NCI-H524 (cell line): ENCODE results near the gene APOBEC3G.
"Not testable (repeated sequence)": the region's sequence is repeated elsewhere in the genome, so short reads cannot be mapped to it uniquely, and the experiment has no call there.

Experiments
- DNase-seq, 2 experiments: peaks; one replicate each; lab custom pipeline; 2025; lab: John Stamatoyannopoulos, UW

APOBEC3G gene

DNA sequence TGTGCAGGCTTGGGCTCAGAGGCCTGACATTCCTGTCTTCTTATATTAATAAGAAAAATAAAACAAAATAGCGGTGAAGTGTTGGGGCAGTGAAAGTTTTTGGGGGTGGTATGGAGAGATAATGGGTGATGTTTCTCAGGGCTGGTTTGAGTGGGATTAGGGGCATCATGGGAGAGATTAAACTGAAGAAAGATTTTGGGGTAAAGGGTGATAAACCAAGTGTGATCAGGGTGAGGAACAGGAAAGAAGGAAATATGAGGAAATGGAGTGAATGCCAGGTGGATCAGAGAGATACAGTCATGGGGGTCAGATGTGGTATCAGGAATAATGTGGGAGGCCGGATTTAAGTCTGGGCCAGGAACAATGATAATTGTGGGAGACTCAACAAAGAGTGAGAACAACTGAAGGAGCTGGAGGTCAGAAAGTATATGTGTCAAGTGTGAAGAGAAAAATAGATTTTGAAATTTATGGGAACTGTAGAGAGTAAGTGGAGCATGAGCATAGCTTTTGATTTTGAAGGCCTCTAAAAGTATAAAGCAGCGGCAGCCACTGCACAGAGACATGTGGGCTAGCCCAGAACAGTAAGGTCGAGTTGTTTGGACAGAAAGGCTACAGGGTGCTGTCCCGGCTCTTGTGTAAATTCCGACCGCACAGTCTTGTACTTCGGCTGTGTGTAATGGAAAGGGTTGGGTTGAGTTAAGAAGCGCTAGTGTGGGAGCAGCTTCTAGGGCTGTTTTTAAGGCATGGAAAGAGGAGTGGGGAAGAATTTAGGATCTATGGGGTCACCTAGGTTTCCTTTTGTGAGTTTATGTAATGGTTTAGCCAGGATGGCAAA lies 10.4 kb upstream of the APOBEC3G start:
- DNase-seq = not testable (repeated sequence)

DNA sequence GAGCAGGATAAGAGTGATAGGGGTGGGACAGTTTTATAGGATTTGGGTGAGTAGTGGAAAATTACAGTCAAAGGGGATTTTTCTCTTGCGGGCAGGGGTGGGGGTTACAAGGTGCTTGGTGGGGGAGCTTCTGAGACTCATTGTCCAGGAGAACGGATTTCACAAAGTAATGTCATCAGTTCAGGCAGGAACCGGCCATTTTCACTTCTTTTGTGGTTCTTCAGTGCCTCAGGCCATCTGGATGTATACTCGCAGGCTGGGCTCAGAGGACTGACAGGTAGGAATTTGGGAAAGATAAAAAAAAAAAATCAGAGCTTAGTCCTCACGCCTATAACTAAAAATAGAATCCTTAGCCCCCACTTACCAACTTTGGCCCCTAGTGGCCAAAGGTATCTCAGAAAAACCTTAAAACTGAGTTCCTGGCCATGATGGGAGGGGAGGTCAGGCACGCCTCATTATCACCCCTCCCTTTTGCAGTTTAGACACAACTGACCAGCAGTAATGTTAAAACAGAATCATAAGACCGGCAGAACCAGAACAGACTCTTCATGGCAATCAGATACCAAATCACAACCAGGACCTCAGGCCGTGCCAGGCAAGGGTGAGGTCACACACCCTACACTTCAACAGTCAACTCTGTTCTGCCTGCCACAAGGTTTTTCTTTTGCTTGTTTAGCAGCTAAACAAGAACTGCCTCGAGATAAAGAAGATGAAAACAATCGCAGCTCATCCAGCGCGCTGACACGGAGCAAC lies 8.9 kb upstream of the APOBEC3G start:
- no peak for DNase-seq

DNA sequence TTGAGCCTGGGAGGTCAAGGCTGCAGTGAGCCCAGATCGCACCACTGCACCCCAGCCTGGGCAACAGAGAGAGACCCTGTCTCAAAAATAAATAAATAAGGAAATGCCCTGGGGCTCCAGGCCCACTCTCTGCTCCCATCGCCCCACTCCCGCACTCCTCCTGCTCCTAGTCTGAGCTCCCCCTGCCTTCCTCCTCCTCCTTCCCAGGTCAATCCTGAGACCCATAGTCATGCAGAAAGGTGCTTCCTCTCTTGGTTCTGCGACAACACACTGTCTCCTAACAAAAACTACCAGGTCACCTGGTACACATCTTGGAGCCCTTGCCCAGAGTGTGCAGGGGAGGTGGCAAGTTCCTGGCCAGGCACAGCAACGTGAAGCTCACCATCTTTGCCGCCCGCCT lies 6.9 kb upstream of the APOBEC3G start:
- no peak for DNase-seq

DNA sequence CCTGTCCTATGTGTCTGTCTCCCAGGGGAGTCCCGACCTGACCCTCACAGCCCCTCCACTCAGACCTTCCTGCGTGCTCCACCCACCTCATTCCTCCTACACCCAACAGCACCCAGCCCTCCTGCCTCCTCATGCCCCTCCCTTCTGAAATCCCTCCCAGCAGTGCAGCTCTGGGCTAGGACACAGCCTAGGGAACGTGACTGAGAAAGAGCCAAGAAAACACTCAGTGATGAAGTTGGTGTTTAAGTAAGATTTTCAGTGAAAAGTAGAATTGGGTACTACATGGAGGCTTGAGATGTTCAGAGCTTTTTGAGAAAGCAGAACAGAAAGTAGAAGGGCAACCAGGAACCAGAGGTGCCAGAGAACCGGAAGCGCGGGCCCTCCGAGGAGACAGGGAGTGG lies 4.5 kb upstream of the APOBEC3G start:
- DNase-seq = not testable (repeated sequence)

DNA sequence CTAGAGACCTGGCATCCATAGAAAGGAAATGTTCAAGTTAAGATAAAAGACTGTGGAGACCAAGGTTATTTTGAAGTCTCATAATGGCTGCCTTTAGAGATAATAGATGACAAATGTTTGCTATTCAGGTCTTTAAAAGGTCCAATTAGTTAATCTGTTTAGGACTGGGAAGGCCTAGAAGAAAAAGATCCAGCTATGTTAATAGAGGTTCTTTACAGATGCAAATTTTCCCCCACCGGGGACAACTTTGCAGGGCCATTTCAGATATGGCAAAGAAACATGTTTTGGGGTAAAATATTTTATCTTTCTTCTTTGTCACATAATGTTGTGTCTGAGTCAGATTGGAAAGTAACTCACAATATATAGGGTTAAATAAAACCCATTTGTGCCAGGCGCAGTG lies 3.1 kb upstream of the APOBEC3G start:
- no peak for DNase-seq

DNA sequence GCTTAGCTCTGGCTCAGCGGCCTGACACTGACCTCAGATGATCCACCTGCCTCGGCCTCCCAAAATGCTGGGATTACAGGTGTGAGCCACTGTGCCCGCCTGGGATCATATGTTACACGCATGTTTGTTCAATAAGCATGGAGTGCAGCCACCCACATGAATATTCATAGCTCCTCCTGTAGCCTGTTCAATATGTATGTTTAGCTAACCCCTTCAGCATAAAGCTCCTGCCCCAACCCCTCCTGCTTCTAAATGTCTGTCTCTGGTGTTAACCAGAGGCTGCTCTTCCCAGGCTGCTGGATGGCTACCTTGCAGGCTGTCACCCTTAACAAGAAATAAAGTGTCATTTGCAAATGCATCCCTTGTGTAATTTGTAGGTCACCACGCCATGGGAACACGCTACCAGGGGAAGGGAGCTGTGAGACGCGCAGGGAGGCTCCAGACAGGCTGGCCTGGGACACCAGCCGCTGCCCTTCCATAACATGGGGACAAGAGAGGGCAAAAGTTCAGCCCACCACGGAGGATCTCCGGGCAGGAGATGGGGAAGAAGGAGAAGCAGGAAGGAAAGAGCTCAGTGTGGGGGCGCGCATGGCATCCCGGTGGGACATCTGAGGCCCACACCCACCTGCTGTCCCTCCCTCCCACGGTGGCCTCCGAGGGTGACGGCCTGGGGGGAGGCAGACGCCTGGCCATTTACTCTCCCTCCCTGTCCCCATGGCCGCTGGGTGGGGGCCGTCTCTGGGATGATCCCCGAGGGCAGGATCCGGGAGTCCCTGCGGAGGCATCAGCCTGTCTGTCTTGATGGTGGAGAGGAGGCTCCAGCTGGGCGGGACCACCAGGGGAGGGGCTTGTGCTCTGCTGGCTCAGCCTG lies 685 bp upstream of the APOBEC3G start:
- DNase-seq = not testable (repeated sequence)

DNA sequence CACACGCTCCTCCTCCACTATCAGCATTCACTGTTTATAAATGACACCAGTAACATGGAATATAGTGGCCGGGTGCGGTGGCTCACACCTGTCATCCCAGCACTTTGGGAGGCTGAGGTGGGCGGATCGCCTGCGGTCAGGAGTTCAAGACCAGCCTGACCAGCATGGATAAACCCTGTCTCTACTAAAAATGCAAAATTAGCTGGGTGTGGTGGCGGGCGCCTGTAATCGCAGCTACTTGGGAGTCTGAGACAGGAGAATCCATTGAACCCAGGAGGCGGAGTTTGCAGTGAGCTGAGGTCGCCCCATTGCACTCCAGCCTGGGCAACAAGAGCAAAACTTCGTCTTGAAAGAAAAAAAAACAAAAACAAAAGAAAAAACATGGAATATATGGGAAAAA lies 837 bp downstream of the APOBEC3G start:
- DNase-seq = not testable (repeated sequence)

DNA sequence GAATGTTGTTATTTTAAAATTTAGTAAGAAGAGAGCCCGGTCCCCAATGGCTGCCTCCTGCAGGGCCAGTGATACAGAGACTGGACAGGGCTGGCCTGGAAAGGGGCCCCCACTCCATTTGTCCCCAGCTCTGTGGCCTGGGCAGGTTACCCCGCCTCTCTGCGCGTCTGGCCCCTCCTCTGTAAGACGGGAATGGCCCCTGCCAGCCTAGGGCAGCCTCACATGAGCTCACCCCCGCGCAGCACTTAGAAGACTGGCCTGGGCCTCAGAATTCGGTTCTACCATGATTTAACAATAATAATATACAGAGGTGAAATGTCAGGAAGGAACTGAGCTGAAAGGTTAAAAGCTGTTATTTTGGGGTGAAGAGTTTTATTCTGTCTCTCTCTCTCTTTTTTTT lies 1.3 kb downstream of the APOBEC3G start:
- DNase-seq = no peak

DNA sequence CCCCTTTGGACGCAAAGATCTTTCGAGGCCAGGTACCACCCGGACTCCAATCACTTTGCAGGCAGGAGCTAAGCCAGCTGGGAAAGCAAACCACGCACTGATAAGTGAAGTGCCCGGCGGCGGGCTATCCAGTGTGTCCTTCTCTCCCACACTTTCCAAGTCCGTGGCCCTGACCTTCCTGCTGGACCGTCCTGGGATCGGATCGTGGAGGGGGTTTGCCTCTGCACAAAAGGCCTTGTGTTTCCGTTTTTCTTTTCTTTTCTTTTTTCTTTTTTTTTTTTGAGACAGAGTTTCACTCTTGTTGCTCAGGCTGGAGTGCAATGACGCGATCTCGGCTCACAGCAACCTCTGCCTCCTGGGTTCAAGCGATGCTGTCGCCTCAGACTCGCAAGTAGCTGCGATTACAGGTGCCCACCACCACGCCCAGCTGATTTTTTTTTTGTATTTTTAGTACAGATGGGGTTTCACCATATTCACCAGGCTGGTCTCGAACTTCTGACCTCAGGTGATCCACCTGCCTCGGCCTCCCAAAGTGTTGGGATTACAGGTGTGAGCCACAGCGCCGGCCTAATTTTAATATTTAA lies 2.1 kb downstream of the APOBEC3G start:
- not testable (repeated sequence) for DNase-seq

DNA sequence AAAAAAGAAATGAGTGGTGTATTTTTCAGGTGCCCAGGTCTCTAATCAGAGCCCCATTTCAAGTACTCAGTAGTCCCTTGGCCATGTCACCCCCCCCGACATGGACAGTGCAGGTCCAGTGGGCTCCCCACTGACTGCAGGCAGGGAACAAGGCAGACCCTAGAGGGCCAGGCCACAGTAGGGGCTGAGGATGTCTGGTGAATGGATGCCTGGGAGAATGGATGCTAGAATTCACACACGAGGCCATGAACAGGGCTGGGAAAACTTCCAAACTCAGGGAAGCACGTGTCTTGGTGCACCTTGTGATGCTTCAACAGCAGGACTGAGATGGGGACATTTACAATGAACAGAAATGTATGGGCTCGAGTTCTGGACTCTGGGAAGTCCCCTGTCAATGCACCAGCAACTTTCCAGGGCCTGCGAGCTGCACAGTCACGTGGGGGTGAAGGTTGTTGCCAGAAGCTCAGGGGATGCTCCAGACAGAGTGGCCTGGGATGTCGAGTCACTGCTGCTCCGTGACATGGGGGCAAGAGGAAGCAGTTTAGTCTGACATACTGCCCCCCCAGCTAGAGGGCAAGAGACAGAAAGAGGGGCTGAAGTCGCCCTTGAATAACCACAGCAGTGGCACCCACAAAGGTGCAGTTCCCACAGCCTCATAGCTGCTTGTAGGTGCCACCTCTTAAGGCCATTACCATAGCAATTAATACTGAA lies 3.1 kb downstream of the APOBEC3G start:
- no peak for DNase-seq

DNA sequence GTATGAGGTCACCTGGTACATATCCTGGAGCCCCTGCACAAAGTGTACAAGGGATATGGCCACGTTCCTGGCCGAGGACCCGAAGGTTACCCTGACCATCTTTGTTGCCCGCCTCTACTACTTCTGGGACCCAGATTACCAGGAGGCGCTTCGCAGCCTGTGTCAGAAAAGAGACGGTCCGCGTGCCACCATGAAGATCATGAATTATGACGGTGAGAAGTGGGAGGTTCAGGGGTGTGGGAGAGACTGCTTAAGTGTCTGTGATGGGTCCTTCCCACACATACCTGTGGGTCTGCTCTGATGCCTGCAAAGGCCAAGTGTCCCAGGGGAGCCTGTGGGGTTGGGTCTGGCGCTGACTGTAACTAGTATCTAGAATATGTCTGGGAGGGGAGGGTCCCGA lies 3.9 kb downstream of the APOBEC3G start:
- no peak for DNase-seq

DNA sequence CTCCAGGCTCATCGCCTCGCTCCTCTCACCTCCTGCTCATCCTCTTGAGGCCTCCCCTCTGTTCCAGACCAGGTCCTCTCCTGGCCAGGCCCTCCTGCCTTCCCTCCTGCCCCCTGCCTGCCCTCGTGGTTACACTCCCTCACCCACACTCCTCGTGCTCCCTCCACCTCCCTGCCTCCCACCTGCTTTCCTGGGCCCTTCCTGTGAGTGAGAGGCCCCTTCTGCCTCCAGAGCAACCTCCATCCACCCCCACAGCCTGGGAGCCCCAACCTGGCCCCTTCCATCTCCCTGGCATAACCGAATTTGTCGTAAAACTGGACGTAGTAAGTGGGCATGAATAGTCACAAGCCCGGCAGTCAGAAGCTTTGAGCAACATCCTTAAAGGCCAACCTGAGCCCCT lies 4.5 kb downstream of the APOBEC3G start:
- DNase-seq = no peak

DNA sequence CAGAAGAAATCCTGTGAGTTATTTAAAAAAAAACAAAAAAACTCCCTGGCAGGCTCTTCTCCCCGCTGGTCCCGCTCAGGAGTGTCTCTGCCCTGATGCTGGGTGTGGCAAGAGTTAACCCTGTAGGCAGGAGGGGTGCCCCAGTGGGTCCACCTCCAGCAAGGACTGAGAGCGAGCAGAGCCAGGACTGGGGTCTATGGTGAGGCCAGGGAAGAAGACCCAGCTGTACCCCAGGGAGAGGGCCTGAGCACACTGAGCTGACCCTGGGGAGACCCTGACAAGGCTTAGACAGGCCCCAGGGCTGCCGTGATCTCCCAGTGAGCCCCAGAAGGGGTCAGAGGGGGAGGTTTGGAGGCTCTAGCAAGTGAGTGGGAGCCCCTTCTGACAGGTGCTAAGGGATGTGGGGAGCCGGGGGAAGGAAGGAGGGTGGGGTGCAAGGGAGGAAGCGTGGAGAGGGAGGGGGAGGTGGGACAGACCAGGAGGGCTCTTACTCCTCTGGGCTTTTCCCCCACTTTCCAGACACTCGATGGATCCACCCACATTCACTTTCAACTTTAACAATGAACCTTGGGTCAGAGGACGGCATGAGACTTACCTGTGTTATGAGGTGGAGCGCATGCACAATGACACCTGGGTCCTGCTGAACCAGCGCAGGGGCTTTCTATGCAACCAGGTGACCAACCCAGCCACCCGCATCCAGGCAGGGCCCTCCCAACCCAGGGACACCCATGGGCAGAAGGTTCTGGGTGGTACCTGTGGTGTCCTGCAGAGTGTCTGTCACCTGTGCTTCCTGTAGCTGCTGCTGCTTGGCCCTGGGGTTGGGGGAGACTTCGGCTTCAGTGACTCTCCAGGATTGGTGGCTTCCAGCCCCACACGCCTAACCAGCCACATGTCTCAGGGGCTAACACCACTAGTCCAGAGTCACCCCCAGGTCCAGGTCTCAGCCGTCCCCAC lies 6.4 kb downstream of the APOBEC3G start:
- no peak for DNase-seq

DNA sequence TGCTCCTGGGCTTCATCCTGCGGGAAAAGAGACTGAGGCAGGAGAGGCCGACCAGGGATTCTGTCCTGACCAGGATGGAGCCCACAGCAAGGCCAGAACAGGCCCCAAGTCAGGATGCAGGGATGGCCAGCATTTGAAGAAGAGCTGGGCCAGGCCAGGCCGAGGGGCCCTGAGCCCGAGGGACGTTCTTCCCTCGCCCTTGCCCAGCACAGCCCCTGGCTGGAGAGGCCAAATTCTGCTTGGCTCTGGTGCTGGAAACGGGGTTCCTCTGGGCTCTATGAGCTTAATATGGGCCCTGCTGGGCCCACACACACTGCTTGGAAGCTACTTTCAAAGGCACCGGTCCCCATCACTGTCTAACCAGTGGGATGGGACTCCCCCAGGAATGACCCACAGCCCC lies 7.6 kb downstream of the APOBEC3G start:
- no peak for DNase-seq

DNA sequence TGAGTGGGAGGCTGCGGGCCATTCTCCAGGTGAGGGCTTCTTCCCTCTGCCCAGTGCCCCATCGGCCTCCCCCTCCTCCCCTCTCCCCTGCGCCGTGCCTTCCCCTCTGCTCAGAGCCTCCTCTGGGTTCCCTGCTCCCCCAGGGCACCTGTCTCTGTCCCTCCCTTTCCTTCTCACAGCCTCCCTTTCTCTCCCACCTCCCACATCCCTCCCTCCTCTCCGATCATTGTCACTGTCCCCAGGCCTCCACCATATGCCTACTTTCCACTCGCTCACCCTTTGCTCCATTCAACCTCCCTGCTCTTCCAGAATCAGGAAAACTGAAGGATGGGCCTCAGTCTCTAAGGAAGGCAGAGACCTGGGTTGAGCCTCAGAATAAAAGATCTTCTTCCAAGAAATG lies 10.0 kb downstream of the APOBEC3G start:
- no peak for DNase-seq

DNA sequence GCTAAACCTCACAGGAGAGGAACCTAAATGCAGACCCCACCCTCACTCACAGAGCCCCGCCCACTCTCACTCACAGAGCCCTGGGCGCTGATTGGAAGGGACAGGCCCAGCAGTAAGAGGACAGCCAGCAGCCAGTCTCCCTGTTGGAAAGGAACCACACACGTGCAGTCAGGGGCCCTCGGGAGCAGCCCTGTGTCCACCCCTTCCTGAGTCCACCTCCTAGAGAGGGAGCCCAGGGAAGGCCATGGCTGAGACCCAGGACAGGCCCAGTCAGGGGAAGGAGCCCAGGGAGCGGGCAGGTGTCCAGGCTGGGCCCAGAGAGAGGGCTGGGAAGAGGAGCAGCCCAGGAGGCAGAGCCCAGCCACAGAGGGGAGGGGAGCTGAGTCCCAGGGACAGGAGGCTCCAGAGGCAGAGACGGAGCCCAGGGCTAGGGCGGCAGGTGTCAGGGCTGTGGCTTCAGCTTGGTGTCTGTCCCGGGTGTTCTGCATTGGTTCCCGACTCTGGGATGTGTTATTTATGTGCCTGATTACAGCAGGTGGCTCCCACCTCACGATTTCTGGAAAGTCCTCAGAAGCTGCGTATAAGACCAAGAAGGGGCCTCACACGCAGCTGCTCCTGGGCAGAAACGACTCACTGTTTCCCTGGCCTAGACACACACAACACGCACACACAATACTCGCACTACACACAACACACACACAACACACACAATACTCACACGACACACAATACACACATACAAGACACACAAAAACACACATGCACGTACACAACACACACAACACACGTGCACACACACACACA lies 11.0 kb downstream of the APOBEC3G start:
- DNase-seq = no peak

DNA sequence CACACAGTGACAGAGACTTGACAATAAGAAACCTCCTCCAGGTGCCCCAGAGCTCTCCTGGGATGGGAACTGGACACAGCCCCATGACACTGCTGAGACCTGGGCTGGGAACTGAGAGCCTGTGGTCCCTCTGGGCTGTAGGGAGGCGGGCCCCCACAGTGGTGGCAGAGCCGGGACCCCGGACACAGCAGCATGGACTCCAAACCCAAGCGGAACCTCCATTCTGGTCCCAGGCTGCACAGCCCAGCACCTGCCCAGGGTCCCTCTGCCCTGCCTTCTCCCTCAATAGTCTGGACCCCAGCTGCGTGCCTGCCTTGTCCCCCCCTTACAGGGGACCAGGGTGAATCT lies 11.6 kb downstream of the APOBEC3G start:
- DNase-seq = no peak

DNA sequence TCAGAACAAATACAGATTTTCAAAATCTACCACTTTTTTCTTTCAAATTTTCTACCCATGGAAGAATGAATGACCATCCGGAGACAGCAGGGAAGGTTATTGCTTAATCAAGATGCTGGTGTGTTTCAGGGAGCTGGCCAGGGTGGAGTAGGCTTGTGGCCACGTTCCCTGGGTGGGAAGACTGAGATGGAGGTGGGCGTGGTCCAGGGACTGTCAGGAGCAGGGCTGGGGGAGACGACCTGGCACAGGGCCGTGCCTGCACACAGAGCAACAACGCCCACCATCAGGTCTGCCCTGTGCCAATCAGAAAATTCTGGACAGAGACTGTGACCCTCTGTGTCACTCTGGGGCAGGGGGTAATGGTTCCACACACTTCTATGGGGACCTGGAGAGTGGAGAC lies 12.9 kb downstream of the APOBEC3G start:
- DNase-seq = no peak

DNA sequence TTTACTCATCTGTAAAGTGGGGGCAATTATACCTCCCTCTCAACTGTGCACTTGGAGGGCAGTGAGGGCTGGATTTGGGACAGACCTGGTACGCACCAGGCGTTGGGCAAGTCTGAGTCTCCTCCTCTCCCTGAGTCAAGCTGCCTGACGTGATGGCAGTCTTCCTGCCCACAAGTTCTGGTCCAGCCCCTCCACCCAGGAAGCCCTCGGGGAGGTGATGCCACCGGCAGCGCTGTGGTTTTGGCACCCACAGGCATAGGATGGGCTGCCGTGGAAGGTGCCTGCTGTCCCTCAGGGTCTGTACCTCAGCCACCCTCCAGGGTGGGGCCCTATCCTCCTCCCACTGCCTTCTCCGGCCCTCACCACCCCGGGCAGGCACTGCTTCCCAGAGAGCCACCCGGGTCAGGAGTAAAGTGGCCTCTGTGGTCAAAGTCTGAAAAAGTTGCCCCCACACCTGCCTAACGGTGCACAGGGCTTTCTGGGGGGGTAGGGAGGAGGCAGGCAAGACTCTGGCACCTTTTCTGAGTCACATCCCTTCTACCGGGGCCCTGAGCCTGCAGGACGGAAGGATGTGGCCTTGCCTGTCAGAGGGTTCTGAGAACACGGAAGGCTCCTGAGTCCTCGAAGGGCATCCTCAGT lies 13.5 kb downstream of the APOBEC3G start:
- no peak for DNase-seq
